ENCODE measurements around the gene ENAH. TPM values are rescaled to one million over a fixed set of nuclear protein-coding genes. Genes with fewer than 3 reads are reported as not detected.

The ENAH gene
- total RNA-seq, 1 experiment from 2014 or later = 103 TPM

DNA sequence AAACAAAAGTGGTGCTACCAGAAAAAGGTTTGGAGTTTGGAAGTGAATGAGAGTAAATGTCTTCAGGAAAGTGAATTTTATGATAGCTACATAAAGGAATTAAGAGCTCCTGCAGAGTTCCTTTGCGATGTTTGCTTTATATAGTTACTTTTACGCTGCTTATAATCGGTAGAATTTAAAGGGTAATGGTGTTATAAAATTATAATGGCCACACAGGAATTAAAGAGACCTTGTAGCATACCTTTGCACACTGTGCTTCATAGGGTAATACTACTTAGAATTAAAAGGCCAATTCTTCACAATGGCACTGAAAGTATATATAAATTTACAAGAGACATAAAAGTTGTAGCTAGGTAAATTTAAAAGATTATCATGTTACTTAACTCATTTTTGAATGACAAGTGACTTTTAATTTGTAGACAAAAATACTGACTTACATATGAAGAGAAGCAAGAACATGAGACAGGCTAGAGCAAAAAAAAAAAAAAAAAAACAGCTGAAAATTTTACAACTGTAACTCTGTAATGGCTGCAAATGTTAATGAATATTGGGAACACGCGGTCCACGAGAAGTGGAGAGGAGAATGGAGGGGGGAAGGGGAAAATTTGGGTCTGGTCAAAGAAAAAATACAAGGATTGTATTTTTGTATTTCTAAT is 159.2 kb downstream of the ENAH start:
- DNase-seq = no peak
- Mint-ChIP-seq H3K36me3 (ENCODE audit: insufficient read depth, unreplicated experiment) (peaks cover 7% of the 10 kb centered on the region), H3K4me3 (ENCODE audit: low read depth, unreplicated experiment) (no peak overlapping the region), H3K4me1 (ENCODE audit: low read depth, unreplicated experiment) (no peaks in the 10 kb centered on the region), H3K27me3 (ENCODE audit: unreplicated experiment) (no peaks in the 10 kb centered on the region), H3K27ac (ENCODE audit: unreplicated experiment) (no peak overlapping the region), H3K9me3 (ENCODE audit: low read depth, unreplicated experiment) (no peaks in the 10 kb centered on the region)
- intact Hi-C loops (cut with micrococcal nuclease; ENCODE audit: unreplicated experiment) = no loop called here
- TF ChIP-seq, protein P1, sequence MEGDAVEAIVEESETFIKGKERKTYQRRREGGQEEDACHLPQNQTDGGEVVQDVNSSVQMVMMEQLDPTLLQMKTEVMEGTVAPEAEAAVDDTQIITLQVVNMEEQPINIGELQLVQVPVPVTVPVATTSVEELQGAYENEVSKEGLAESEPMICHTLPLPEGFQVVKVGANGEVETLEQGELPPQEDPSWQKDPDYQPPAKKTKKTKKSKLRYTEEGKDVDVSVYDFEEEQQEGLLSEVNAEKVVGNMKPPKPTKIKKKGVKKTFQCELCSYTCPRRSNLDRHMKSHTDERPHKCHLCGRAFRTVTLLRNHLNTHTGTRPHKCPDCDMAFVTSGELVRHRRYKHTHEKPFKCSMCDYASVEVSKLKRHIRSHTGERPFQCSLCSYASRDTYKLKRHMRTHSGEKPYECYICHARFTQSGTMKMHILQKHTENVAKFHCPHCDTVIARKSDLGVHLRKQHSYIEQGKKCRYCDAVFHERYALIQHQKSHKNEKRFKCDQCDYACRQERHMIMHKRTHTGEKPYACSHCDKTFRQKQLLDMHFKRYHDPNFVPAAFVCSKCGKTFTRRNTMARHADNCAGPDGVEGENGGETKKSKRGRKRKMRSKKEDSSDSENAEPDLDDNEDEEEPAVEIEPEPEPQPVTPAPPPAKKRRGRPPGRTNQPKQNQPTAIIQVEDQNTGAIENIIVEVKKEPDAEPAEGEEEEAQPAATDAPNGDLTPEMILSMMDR (IDR thresholded peaks at IDR 0.05; ENCODE audit: unreplicated experiment) = no peak
- CTCF ChIA-PET = interaction anchor here (0.7 kb wide), 1 partner anchor 43 kb away, joined by 4 read pairs; no protein-coding TSS in a partner anchor
- no TSS peak for BruUV-seq (replicated peaks)

- CTCF ChIA-PET = no interaction called here
- Mint-ChIP-seq H3K4me1 (ENCODE audit: low read depth, unreplicated experiment) (no peaks in the 10 kb centered on the region), H3K27me3 (ENCODE audit: unreplicated experiment) (no peaks in the 10 kb centered on the region), H3K4me3 (ENCODE audit: low read depth, unreplicated experiment) (no peak overlapping the region), H3K9me3 (ENCODE audit: low read depth, unreplicated experiment) (no peaks in the 10 kb centered on the region), H3K27ac (ENCODE audit: unreplicated experiment) (no peak overlapping the region), H3K36me3 (ENCODE audit: insufficient read depth, unreplicated experiment) (peaks cover 4% of the 10 kb centered on the region)
- no peak for DNase-seq
- intact Hi-C loops (cut with micrococcal nuclease; ENCODE audit: unreplicated experiment) = loop anchor here (10.0 kb wide), 1 partner anchor 166 kb away; the partner anchor contains the start of gene ENAH
- no TSS peak for BruUV-seq (replicated peaks)
- TF ChIP-seq, protein P1 (IDR thresholded peaks at IDR 0.05; ENCODE audit: unreplicated experiment) = no peak
Measured at GRCh38 chr1:225488676-225489075, 164.2 kb downstream of the ENAH start.

GRCh38 chr1:225486856-225487255 is 166.1 kb downstream of the ENAH start:
- BruUV-seq (replicated peaks) = no TSS peak
- peaks cover 4% of the 10 kb centered on the region for H3K4me1 Mint-ChIP-seq (ENCODE audit: low read depth, unreplicated experiment)
- no peak for DNase-seq
- intact Hi-C loops (cut with micrococcal nuclease; ENCODE audit: unreplicated experiment) = loop anchor here (10.0 kb wide), 1 partner anchor 168 kb away; the partner anchor contains the start of gene ENAH
- TF ChIP-seq, protein P1 (IDR thresholded peaks at IDR 0.05; ENCODE audit: unreplicated experiment) = no peak
- CTCF ChIA-PET = no interaction called here
- H3K27ac Mint-ChIP-seq (ENCODE audit: unreplicated experiment) = no peak overlapping the region
- H3K9me3 Mint-ChIP-seq (ENCODE audit: low read depth, unreplicated experiment) = no peaks in the 10 kb centered on the region
- H3K36me3 Mint-ChIP-seq (ENCODE audit: insufficient read depth, unreplicated experiment) = peaks cover 4% of the 10 kb centered on the region
- H3K4me3 Mint-ChIP-seq (ENCODE audit: low read depth, unreplicated experiment) = no peak overlapping the region
- no peaks in the 10 kb centered on the region for H3K27me3 Mint-ChIP-seq (ENCODE audit: unreplicated experiment)

DNA sequence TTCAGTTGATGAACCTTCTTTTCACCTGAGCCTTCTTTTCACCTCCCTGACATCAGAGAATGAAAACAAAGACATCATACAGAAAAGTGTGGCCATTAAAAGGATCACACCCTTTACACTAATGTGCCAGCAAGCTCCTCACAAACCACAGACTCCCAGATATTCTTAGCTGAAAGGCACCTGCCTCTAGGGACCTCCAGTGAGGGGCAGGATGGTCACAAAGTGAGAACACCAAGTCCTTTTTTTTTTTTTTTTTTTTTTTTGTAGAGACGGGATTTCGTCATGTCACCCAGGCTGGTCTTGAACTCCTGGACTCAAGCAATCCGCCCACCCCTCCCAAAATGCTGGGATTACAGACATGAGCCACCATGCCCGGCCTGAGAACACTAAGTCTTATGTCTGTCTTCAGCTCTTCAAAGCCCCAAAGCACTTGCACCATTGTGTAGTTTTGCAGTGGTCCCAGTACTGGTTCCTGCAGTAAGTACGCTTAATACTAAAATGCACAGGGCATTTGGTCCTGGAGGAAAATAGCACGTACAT is 166.9 kb downstream of the ENAH start:
- Mint-ChIP-seq H3K4me3 (ENCODE audit: low read depth, unreplicated experiment) (no peak overlapping the region), H3K27ac (ENCODE audit: unreplicated experiment) (no peak overlapping the region), H3K27me3 (ENCODE audit: unreplicated experiment) (no peaks in the 10 kb centered on the region), H3K36me3 (ENCODE audit: insufficient read depth, unreplicated experiment) (peaks cover 4% of the 10 kb centered on the region), H3K4me1 (ENCODE audit: low read depth, unreplicated experiment) (peaks cover 9% of the 10 kb centered on the region), H3K9me3 (ENCODE audit: low read depth, unreplicated experiment) (no peaks in the 10 kb centered on the region)
- no peak for DNase-seq
- intact Hi-C loops (cut with micrococcal nuclease; ENCODE audit: unreplicated experiment) = loop anchor here (10.0 kb wide), 1 partner anchor 169 kb away; the partner anchor contains the start of gene ENAH
- CTCF ChIA-PET = interaction anchor here (1.1 kb wide), 1 partner anchor 33 kb away, joined by 3 read pairs; no protein-coding TSS in a partner anchor
- BruUV-seq (replicated peaks) = no TSS peak
- TF ChIP-seq, protein P1 (IDR thresholded peaks at IDR 0.05; ENCODE audit: unreplicated experiment) = no peak

Measured in Calu3 (cell line).